ENCODE measurements around the gene OSBPL1A. TPM values are rescaled to one million over a fixed set of nuclear protein-coding genes. Genes with fewer than 3 reads are reported as not detected.

OSBPL1A gene
- total and polyA plus RNA-seq, 4 donors, result 12.6 to 38.8 (median 26.0) TPM

DNA sequence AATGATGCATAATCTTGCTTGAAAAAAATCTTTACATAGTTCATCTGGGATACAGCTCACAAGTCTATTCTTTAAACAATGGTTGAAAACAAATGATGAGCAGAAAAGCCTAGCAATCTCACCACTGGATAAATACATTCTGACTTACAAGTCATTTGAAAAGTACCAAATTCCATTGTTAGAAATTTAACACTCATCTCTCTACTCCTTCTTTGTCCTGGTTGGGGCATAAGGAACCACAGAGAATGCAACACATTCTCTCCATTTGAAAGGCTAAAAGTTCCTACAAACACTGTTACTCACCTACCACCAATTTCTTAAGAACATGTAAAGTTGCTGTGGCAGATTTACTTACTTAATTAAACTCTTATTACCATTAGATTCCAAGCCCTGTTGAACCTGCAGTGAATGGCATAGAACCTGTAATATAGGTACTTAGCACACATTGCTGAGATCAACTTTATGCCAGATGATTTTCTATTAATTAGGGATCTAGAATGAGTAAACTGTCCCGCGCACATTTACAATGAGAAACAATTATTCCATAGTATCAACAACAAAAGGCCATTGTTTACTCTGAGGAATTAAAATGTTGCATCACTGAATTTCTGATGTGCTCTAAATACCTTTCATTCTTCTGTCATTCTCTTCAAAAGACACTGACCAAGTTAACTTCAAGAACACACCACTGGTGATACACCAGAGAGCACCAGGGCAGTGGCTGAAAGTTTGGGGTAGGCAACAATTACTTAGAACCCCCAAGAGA, 189.2 kb downstream of the OSBPL1A start:
- H3K27me3 ChIP-seq (ENCODE audit: control insufficient read depth in 3 of 3, insufficient read depth in 3 of 3, low read length in 2 of 3), result no peaks in the 10 kb centered on the region
- ATAC-seq (ENCODE audit: insufficient read depth, low FRiP score) (no peak), DNase-seq (no peak)
- H3K36me3 ChIP-seq (ENCODE audit: control insufficient read depth in 4 of 4, insufficient read depth in 4 of 4, low read length in 4 of 4), result no peaks in the 10 kb centered on the region
- WGBS, 2 donors, result 45 to 64% methylated on average over 2 of the region's 2 CpGs
- peaks cover 0 to 2% (median 0%) of the 10 kb centered on the region in 5 donors for H3K4me1 ChIP-seq (ENCODE audit: control insufficient read depth in 5 of 5, insufficient read depth in 5 of 5, low read length in 5 of 5)
- no peak overlapping the region for H3K27ac ChIP-seq (ENCODE audit: low read depth in 1 of 2, low read length in 1 of 2)
- TF ChIP-seq, protein P1, sequence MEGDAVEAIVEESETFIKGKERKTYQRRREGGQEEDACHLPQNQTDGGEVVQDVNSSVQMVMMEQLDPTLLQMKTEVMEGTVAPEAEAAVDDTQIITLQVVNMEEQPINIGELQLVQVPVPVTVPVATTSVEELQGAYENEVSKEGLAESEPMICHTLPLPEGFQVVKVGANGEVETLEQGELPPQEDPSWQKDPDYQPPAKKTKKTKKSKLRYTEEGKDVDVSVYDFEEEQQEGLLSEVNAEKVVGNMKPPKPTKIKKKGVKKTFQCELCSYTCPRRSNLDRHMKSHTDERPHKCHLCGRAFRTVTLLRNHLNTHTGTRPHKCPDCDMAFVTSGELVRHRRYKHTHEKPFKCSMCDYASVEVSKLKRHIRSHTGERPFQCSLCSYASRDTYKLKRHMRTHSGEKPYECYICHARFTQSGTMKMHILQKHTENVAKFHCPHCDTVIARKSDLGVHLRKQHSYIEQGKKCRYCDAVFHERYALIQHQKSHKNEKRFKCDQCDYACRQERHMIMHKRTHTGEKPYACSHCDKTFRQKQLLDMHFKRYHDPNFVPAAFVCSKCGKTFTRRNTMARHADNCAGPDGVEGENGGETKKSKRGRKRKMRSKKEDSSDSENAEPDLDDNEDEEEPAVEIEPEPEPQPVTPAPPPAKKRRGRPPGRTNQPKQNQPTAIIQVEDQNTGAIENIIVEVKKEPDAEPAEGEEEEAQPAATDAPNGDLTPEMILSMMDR (IDR thresholded peaks at IDR 0.05; ENCODE audit: control extremely low read depth, extremely low read depth), result no peak
- no peaks in the 10 kb centered on the region for H3K9me3 ChIP-seq (ENCODE audit: control insufficient read depth in 4 of 4, insufficient read depth in 3 of 4, low read length in 3 of 4)
- no peak overlapping the region for H3K9ac ChIP-seq (ENCODE audit: insufficient read depth in 1 of 2, low read length in 2 of 2)
- no peak overlapping the region for H3K4me3 ChIP-seq

DNA sequence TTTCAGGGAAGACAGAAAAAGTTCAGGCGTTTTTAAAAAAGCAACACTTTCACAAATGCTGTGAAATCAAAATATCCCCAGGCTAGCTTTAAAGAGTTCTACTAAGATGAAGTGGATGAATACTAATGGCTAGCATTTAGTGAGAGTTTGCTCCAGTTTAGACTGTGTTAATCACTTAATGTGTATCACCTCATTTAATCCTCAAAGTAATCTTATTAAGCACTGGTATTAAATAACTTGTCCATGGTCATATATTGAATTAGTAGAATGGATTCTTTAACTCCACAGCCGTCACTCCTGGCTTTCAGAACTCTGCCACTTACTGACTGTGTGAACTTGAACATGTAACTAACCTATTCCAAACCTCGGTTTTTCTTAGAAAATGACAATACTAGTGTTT, 192.7 kb downstream of the OSBPL1A start:
- WGBS, 2 donors, result 92 to 97% methylated on average over 3 of the region's 3 CpGs
- no peaks in the 10 kb centered on the region for H3K9me3 ChIP-seq (ENCODE audit: control insufficient read depth in 4 of 4, insufficient read depth in 3 of 4, low read length in 3 of 4)
- no peak overlapping the region for H3K9ac ChIP-seq (ENCODE audit: insufficient read depth in 1 of 2, low read length in 2 of 2)
- DNase-seq, result no peak
- no peak overlapping the region for H3K4me3 ChIP-seq
- no peak for ATAC-seq (ENCODE audit: insufficient read depth, low FRiP score)
- no peak overlapping the region for H3K27ac ChIP-seq (ENCODE audit: low read depth in 1 of 2, low read length in 1 of 2)
- H3K4me1 ChIP-seq (ENCODE audit: control insufficient read depth in 5 of 5, insufficient read depth in 5 of 5, low read length in 5 of 5), result peaks cover 0 to 5% (median 0%) of the 10 kb centered on the region in 5 donors
- no peaks in the 10 kb centered on the region for H3K27me3 ChIP-seq (ENCODE audit: control insufficient read depth in 3 of 3, insufficient read depth in 3 of 3, low read length in 2 of 3)
- TF ChIP-seq, protein P1 (IDR thresholded peaks at IDR 0.05; ENCODE audit: control extremely low read depth, extremely low read depth), result no peak
- no peaks in the 10 kb centered on the region for H3K36me3 ChIP-seq (ENCODE audit: control insufficient read depth in 4 of 4, insufficient read depth in 4 of 4, low read length in 4 of 4)

DNA sequence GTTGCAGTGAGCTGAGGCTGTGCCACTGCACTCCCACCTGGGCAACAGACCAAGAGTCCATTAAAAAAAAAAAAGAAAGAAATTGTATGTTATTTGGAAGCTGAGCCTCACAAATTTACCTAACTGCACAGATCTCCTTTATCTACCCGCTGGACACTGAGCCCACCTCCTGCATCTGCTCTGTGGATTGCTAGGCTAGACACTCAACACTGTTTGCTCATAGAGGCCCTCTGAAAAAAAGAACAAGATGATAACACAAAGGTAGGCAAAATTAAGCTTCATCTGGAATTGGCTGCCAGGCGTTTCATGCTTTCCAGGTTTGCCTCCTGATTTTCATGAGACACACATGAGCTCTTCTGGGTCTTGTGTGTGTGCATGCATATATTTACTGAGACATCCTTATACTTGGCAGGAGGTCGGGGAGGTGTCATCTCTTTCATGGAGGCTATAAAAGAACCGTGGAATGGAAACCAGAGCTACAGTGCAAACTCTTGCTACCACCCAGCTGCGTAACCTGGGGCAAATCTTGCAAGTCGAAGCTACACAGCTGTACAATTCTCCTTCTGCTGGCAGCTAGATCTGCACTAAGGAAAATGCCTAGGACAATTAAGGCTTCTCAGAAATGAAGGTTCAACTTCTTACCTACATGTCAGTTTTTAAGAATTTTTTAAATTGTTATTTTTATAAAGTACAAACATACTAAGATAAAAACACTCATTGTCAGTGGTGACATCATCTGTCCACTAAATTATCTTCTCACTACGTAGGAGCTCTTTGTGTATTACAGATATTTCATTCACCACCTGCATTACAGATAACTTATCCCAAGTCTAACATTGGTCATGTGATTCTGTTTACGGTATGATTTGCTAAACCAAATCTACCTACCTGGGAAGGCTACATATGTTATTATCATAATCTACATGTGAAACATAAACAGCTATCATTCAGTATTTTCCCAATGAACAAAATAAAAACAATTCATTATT, 195.6 kb downstream of the OSBPL1A start:
- Histone ChIP-seq H3K4me1 (ENCODE audit: control insufficient read depth in 5 of 5, insufficient read depth in 5 of 5, low read length in 5 of 5) (peaks cover 0 to 5% (median 0%) of the 10 kb centered on the region in 5 donors), H3K9me3 (ENCODE audit: control insufficient read depth in 4 of 4, insufficient read depth in 3 of 4, low read length in 3 of 4) (no peaks in the 10 kb centered on the region), H3K4me3 (no peak overlapping the region), H3K36me3 (ENCODE audit: control insufficient read depth in 4 of 4, insufficient read depth in 4 of 4, low read length in 4 of 4) (no peaks in the 10 kb centered on the region), H3K9ac (ENCODE audit: insufficient read depth in 1 of 2, low read length in 2 of 2) (no peak overlapping the region), H3K27me3 (ENCODE audit: control insufficient read depth in 3 of 3, insufficient read depth in 3 of 3, low read length in 2 of 3) (no peaks in the 10 kb centered on the region), H3K27ac (ENCODE audit: low read depth in 1 of 2, low read length in 1 of 2) (no peak overlapping the region)
- TF ChIP-seq, protein P1 (IDR thresholded peaks at IDR 0.05; ENCODE audit: control extremely low read depth, extremely low read depth), result no peak
- WGBS, 2 donors, result 89 to 92% methylated on average over 8 of the region's 8 CpGs
- no peak for ATAC-seq (ENCODE audit: insufficient read depth, low FRiP score)
- no peak for DNase-seq

All from lung (tissue), 12 donors.